ENCODE measurements around the gene NECAB2.

Gene NECAB2

GRCh38 chr16:83983491-83983890 lies 15.4 kb downstream of the NECAB2 start:
- Histone ChIP-seq H3K9ac (no peak overlapping the region), H3K36me3 (ENCODE audit: control insufficient read depth, insufficient read depth, low read length) (no peaks in the 10 kb centered on the region), H3K4me1 (no peaks in the 10 kb centered on the region), H3K4me2 (ENCODE audit: low read length) (no peak overlapping the region), H3K27me3 (ENCODE audit: control insufficient read depth, insufficient read depth, low read length) (no peaks in the 10 kb centered on the region), H3K79me2 (no peaks in the 10 kb centered on the region), H3K9me3 (ENCODE audit: control insufficient read depth, low read length) (no peaks in the 10 kb centered on the region), H3K27ac (no peak overlapping the region), H2AFZ (no peak overlapping the region), H3K4me3 (ENCODE audit: low read depth, low read length) (no peak overlapping the region)
- no peak for TF ChIP-seq CTCF (IDR thresholded peaks at IDR 0.05)

GRCh38 chr16:83989300-83989699 lies 21.3 kb downstream of the NECAB2 start:
- no peaks in the 10 kb centered on the region for H3K27me3 ChIP-seq (ENCODE audit: control insufficient read depth, insufficient read depth, low read length)
- H3K36me3 ChIP-seq (ENCODE audit: control insufficient read depth, insufficient read depth, low read length): no peaks in the 10 kb centered on the region
- peak overlapping the region; percentile 35 for H2AFZ ChIP-seq
- no peak overlapping the region for H3K4me2 ChIP-seq (ENCODE audit: low read length)
- H3K4me3 ChIP-seq (ENCODE audit: low read depth, low read length): no peak overlapping the region
- no peaks in the 10 kb centered on the region for H3K9me3 ChIP-seq (ENCODE audit: control insufficient read depth, low read length)
- no peak overlapping the region for H3K9ac ChIP-seq
- H3K4me1 ChIP-seq: peaks cover 29% of the 10 kb centered on the region
- no peaks in the 10 kb centered on the region for H3K79me2 ChIP-seq
- no peak overlapping the region for H3K27ac ChIP-seq
- no peak for TF ChIP-seq CTCF (IDR thresholded peaks at IDR 0.05)

- Histone ChIP-seq H3K79me2 (no peaks in the 10 kb centered on the region), H3K9me3 (ENCODE audit: control insufficient read depth, low read length) (no peaks in the 10 kb centered on the region), H3K9ac (no peak overlapping the region), H2AFZ (no peak overlapping the region), H3K4me3 (ENCODE audit: low read depth, low read length) (no peak overlapping the region), H3K4me2 (ENCODE audit: low read length) (no peak overlapping the region), H3K27me3 (ENCODE audit: control insufficient read depth, insufficient read depth, low read length) (no peaks in the 10 kb centered on the region), H3K27ac (no peak overlapping the region), H3K36me3 (ENCODE audit: control insufficient read depth, insufficient read depth, low read length) (no peaks in the 10 kb centered on the region), H3K4me1 (peaks cover 40% of the 10 kb centered on the region)
- TF ChIP-seq CTCF (IDR thresholded peaks at IDR 0.05): no peak
Observed at GRCh38 chr16:83990492-83990891, 22.4 kb downstream of the NECAB2 start.

GRCh38 chr16:83992624-83993023 lies 24.6 kb downstream of the NECAB2 start:
- Histone ChIP-seq H3K36me3 (ENCODE audit: control insufficient read depth, insufficient read depth, low read length) (no peaks in the 10 kb centered on the region), H3K9me3 (ENCODE audit: control insufficient read depth, low read length) (no peaks in the 10 kb centered on the region), H3K4me3 (ENCODE audit: low read depth, low read length) (peak overlapping the region; percentile 28), H3K4me1 (peaks cover 48% of the 10 kb centered on the region), H3K9ac (no peak overlapping the region), H3K4me2 (ENCODE audit: low read length) (peak overlapping the region; percentile 63), H2AFZ (peak overlapping the region; percentile 82), H3K79me2 (no peaks in the 10 kb centered on the region), H3K27me3 (ENCODE audit: control insufficient read depth, insufficient read depth, low read length) (no peaks in the 10 kb centered on the region), H3K27ac (peak overlapping the region; percentile 84)
- TF ChIP-seq CTCF (IDR thresholded peaks at IDR 0.05): no peak

- H3K4me3 ChIP-seq (ENCODE audit: low read depth, low read length): no peak overlapping the region
- no peaks in the 10 kb centered on the region for H3K9me3 ChIP-seq (ENCODE audit: control insufficient read depth, low read length)
- H2AFZ ChIP-seq: no peak overlapping the region
- TF ChIP-seq CTCF (IDR thresholded peaks at IDR 0.05): no peak
- H3K36me3 ChIP-seq (ENCODE audit: control insufficient read depth, insufficient read depth, low read length): no peaks in the 10 kb centered on the region
- H3K9ac ChIP-seq: no peak overlapping the region
- no peaks in the 10 kb centered on the region for H3K79me2 ChIP-seq
- H3K4me1 ChIP-seq: peaks cover 48% of the 10 kb centered on the region
- no peak overlapping the region for H3K4me2 ChIP-seq (ENCODE audit: low read length)
- peak overlapping the region; percentile 84 for H3K27ac ChIP-seq
- H3K27me3 ChIP-seq (ENCODE audit: control insufficient read depth, insufficient read depth, low read length): no peaks in the 10 kb centered on the region
Observed at GRCh38 chr16:83994087-83994486, 26.0 kb downstream of the NECAB2 start.

Measured in parathyroid adenoma (tissue), 2 donors.